Glutamatergic neuron (in vitro differentiated cells): ENCODE data around the gene RHNO1. TPM values are rescaled to one million over a fixed set of nuclear protein-coding genes. Genes with fewer than 3 reads are reported as not detected.

ENCODE experiments used
- DNase-seq: peaks from one replicate; pipeline ENCODE4 v3.0.0; 2022
- H3K27ac Mint-ChIP-seq: one replicate; pipeline ENCODE4 v1.8.0; 2020; ENCODE audit warnings: mild to moderate bottlenecking, mixed read lengths, inconsistent platforms; ENCODE audit not compliant: unreplicated experiment
- H3K27me3 Mint-ChIP-seq: one replicate; pipeline ENCODE4 v1.8.0; 2020; ENCODE audit warnings: mild to moderate bottlenecking, moderate library complexity, mixed read lengths, inconsistent platforms; ENCODE audit not compliant: unreplicated experiment
- H3K36me3 Mint-ChIP-seq: one replicate; pipeline ENCODE4 v1.8.0; 2020; ENCODE audit warnings: mild to moderate bottlenecking, mixed read lengths, inconsistent platforms; ENCODE audit not compliant: unreplicated experiment
- H3K4me1 Mint-ChIP-seq: one replicate; pipeline ENCODE4 v1.8.0; 2020; ENCODE audit warnings: mild to moderate bottlenecking, low read depth, mixed read lengths, inconsistent platforms; ENCODE audit not compliant: unreplicated experiment
- H3K4me3 Mint-ChIP-seq: one replicate; pipeline ENCODE4 v1.8.0; 2020; ENCODE audit warnings: mild to moderate bottlenecking, mixed read lengths, inconsistent platforms; ENCODE audit not compliant: unreplicated experiment
- H3K9me3 Mint-ChIP-seq: one replicate; pipeline ENCODE4 v1.8.0; 2020; ENCODE audit warnings: mild to moderate bottlenecking, moderate library complexity, mixed read lengths, inconsistent platforms; ENCODE audit not compliant: unreplicated experiment
- total RNA-seq: library from RNA; stranded (reverse); fragmentation: NEBNext Ultra II Directional; extraction: Animal tissue kit (Norgen Biotek cat#: 25700); gene quantifications from one replicate; pipeline ENCODE4 v1.2.1, GENCODE V29; 2021; ENCODE audit not compliant: unreplicated experiment
- TF ChIP-seq, protein P1 (sequence below): fragments of 200-600 bp; sonication (generic); IDR thresholded peaks from one replicate; pipeline ENCODE4 v1.5.0; 2021; ENCODE audit not compliant: partially characterized antibody, unreplicated experiment

The RHNO1 gene
- total RNA-seq, 1 donor from 2014 or later = 14.8 TPM

DNA sequence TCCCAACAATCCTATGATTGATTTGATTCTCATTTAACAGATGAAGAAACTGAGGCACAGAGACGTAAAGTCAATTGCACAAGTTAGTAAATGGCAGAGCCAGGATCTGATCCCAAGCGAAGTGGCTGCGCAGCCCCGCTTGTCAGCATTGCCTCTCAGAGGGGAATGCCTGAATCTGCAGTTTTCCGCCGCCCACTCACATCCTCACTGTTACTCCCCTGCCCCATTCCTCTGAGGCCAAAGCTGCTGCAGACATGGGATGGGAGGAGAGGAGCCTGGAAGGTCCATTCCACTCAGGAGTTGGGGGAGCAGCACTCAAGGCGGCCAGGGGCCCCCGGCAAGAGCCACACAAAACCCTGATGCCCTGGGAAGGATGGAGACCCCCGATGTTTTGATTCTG lies 43.2 kb upstream of the RHNO1 start:
- Mint-ChIP-seq H3K36me3 (peaks cover 11% of the 10 kb centered on the region), H3K9me3 (peaks cover 2% of the 10 kb centered on the region), H3K4me3 (no peak overlapping the region), H3K27ac (no peak overlapping the region), H3K27me3 (peaks cover 2% of the 10 kb centered on the region), H3K4me1 (peaks cover 2% of the 10 kb centered on the region)
- TF ChIP-seq, protein P1, sequence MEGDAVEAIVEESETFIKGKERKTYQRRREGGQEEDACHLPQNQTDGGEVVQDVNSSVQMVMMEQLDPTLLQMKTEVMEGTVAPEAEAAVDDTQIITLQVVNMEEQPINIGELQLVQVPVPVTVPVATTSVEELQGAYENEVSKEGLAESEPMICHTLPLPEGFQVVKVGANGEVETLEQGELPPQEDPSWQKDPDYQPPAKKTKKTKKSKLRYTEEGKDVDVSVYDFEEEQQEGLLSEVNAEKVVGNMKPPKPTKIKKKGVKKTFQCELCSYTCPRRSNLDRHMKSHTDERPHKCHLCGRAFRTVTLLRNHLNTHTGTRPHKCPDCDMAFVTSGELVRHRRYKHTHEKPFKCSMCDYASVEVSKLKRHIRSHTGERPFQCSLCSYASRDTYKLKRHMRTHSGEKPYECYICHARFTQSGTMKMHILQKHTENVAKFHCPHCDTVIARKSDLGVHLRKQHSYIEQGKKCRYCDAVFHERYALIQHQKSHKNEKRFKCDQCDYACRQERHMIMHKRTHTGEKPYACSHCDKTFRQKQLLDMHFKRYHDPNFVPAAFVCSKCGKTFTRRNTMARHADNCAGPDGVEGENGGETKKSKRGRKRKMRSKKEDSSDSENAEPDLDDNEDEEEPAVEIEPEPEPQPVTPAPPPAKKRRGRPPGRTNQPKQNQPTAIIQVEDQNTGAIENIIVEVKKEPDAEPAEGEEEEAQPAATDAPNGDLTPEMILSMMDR = no peak
- DNase-seq = no peak

DNA sequence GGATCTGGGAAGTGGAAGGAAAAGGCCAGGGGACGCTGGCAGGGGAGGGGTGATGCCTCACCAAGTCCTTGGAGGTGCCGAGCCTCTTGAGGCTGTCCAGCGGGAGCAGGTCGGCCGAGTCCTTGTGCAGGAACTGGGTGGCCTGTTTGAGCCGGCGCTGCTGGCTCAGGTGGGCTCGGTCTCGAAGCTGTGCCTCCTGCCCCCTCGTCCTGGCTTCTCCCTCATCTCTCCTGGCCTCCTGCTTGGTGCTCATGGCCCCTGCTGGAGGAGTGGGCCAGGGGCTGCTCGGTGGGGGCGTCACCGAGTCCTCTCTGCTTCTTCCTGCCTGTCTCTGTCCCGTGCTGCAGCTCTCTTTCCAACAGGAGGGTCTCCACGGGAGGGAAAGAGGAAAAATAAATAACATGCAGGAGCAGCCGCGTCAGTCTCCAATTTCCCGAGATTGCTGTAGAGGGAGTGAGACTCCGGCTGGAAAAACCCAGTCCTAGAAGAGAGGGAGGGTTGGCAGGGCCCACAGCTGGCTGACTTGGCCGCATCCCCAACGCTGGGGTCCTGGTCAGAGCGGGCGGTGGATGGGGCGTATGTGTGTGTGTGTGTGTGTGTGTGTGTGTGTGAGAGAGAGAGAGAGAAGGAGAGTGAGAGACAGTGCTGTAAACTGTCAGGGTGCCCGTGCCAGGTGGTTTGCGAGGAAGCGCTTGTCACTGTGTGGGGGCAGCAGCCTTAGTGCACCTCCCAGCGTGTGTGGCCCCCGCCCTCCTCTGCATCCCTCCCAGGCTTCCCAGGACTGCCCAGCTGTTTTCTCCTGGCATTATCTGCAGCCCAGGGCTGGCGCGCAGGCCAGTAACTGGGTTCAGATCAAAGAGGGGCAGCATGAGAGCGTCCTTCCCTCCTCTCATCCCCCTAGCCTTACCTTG lies 42.2 kb upstream of the RHNO1 start, which contains the start of gene NRIP2:
TSS of gene NRIP2 (minus strand) at position 455 of the 911 bp plus-strand sequence. CDS start at position 403, 52 bp downstream.
- peaks cover 2% of the 10 kb centered on the region for H3K27me3 Mint-ChIP-seq
- TF ChIP-seq, protein P1 = no peak
- no peak within 1 kb of the TSS for H3K27ac Mint-ChIP-seq
- H3K4me1 Mint-ChIP-seq = peaks cover 2% of the 10 kb centered on the region
- peaks cover 2% of the 10 kb centered on the region for H3K9me3 Mint-ChIP-seq
- peaks cover 11% of the 10 kb centered on the region for H3K36me3 Mint-ChIP-seq
- H3K4me3 Mint-ChIP-seq = no peak within 1 kb of the TSS
- DNase-seq = peak; percentile 35

DNA sequence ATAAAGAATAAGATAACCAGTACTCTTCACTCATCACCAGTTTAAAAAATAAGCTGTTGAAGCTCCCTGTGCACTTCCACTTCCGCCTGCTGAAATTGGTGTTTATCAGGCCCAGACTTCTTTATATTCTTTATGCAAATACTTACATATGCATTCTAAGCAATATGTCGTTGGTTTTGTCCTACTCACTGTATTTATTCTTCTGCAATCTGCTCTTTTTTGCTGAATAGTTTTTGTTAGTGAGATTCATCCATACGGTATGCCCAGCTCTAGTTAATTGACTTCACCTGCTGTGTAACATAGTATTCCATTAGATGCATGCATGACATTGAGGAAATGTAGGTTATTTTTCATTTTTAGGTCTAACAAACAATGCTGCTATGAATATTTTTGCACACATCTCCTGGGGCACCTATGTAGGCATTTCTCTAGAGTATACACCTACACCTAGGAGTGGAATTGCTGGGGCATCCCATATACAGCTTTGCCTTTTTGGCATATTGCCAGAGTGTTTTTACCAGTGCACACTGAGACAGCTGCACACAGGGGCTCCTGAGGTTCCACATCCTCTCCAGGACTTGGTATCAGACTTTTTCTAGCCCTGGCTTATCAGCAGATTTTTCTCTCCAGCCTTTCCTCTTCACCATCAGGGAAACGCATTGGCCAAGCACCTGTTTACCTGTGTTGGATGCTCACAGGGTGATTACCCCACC lies 41.2 kb upstream of the RHNO1 start:
- peaks cover 6% of the 10 kb centered on the region for H3K36me3 Mint-ChIP-seq
- no peak overlapping the region for H3K27ac Mint-ChIP-seq
- H3K4me1 Mint-ChIP-seq = peaks cover 2% of the 10 kb centered on the region
- TF ChIP-seq, protein P1 = no peak
- no peak for DNase-seq
- peaks cover 2% of the 10 kb centered on the region for H3K27me3 Mint-ChIP-seq
- peaks cover 2% of the 10 kb centered on the region for H3K9me3 Mint-ChIP-seq
- no peak overlapping the region for H3K4me3 Mint-ChIP-seq

DNA sequence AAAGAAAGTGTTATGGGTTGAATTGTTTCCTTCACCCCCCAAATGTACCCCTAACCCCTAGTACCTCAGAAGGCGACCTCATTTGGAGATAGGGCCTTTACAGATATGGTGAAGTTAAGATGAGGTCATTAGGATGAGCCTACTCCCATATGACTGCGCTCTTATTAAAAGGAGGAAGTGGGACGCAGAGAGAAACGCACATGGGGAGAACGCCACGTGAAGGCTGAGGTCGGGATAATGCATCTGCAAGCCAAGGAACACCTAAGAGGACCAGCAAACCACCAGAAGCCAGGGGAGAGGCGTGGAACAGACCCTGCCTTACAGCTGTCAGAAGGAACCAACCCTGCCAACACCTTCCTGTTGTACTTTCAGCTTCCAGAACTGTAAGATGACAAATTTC lies 40.4 kb upstream of the RHNO1 start:
- peaks cover 2% of the 10 kb centered on the region for H3K9me3 Mint-ChIP-seq
- DNase-seq = no peak
- TF ChIP-seq, protein P1 = no peak
- peaks cover 2% of the 10 kb centered on the region for H3K4me1 Mint-ChIP-seq
- H3K27me3 Mint-ChIP-seq = peaks cover under 1% of the 10 kb centered on the region
- peaks cover 4% of the 10 kb centered on the region for H3K36me3 Mint-ChIP-seq
- H3K4me3 Mint-ChIP-seq = no peak overlapping the region
- no peak overlapping the region for H3K27ac Mint-ChIP-seq
